NCI-H2171 treated with DMSO at 0.1 percent for 48 hours (cell line): ENCODE measurements around the gene MT1F.

Experiments used
- DNase-seq: peaks from one replicate; lab custom pipeline; 2025; lab: John Stamatoyannopoulos, UW

The MT1F gene

GRCh38 chr16:56625943-56626654 is 31.7 kb upstream of the MT1F start:
- no peak for DNase-seq

GRCh38 chr16:56626685-56627084 is 31.1 kb upstream of the MT1F start:
- DNase-seq: no peak

DNA sequence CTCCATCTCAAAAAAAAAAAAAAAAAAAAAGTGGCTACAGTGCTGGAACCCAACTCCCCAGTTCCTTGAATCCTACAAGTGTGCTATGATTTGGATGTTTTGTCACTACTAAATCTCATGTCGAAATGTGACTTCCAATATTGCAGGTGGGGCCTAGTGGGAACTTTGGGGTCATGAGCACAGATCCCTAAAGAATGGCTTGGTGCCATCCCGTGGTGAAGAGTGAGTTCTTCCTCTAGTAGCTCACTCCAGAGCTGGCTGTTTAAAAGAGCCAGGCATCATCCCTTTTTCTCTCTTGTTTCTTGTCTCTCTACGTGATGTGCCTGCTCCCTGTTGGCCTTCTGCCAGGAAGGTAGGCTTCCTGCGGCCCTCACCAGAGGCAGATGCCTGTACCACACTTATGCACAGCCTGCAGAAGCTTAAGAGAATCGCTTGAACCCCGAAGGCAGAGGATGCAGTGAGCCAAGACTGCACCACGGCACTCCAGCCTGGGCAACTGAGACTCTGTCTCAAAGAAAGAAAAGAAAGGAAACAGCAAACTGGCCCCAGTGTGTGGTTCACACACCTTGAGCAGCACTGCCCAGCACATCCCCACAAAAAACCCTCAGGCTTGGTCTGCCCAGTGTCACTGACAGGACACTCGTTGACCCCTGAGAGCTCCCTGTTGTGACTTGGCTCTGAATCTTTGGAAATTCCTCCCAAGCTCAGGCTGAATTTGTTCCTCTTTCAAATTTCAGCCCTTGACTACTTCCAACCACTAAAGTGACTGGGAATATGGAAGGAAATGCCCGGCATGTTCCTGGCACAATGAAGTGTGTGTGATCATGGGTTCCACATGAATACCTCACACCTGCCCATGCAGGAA is 29.0 kb upstream of the MT1F start:
- DNase-seq: no peak

DNA sequence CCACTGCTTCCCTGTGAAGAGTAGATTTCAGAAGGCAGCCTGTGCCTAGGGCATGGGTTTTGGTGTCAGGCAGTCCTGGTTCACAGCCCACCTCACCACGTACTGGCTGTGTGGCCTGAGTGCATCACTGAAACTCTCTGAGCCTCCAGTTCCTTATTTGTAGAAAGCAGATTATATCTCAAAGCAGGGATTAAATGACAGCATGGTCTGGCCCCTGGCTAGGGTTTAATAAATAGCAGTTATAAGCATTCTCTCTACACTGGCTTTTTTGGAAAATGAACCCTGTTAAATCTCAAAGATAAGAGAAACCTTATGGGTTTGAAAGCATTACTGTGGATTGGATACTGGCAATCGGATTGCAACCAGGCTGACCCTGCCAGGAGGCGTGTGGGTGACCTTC is 28.2 kb upstream of the MT1F start:
- DNase-seq: no peak

- no peak for DNase-seq
Observed at GRCh38 chr16:56630134-56630533, 27.6 kb upstream of the MT1F start.

GRCh38 chr16:56631197-56631596 is 26.6 kb upstream of the MT1F start:
- DNase-seq: no peak

DNA sequence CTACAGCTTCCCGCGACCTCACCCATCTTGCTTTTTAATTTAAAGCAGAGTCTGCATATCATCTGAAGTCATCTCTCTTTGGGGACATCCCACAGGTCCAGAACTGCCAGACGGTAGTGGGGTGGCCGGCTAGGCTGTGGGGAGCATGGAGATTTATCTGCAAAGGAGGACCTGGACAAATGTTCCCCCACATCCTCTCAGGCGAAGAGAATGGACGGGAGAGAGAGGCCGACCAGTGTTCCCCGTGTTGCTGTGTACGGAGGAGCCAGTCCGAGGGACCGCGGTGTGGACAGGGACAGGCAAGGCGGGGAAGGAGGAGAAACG is 26.0 kb upstream of the MT1F start:
- DNase-seq: no peak

DNA sequence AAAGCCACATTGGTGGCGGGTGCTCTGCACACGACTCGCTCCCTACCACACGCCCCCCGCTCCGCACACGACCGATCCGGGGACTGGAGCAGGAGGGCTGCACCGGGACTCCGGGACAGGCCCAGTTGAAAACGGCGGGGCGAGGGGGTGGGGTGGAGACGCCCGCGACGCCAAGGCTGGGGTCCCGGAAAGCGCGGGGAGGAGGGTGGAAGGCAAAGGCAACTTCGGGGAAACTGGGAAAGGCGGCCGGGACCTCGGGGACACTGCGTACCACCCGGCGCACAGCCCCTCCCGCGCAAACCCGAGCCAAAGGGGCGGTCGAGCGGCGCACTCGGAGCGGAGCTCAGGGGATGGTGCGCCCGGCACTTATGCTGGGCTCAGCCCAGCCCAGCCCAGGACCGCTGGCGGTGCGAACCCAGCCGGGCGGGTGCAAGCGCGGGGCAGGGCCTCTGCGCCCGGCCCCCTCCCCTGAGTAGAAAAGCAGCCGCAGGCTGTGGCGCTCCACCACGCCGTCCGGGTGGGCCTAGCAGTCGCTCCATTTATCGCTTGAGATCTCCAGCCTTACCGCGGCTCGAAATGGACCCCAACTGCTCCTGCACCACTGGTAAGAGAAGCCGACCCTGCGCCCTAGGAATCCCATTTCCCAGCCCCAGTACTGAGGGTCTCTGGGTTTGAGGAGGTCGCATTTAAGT is 25.5 kb upstream of the MT1F start, which contains the start of gene MT1M:
Gene MT1M (plus strand): TSS at position 504 of the 692 bp plus-strand sequence. CDS start 73 bp downstream, at position 577.
- DNase-seq: no peak

- DNase-seq: no peak
Observed at GRCh38 chr16:56632848-56633365, 24.9 kb upstream of the MT1F start.

DNA sequence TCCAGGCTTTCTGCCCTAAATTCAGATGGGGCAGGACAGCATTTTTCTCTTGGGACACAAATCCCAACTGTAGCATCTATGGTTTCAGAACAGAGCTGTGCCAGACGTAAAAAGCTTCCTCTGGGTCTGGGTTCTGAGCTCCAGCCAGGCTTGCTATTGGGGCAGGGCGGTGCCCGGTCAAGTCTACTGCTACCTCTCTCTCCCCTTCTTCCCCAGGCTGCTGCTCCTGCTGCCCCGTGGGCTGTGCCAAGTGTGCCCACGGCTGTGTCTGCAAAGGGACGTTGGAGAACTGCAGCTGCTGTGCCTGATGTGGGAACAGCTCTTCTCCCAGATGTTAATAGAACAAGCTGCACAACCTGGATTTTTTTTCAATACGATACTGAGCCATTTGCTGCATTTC is 24.2 kb upstream of the MT1F start:
- DNase-seq: no peak

GRCh38 chr16:56634715-56635440 is 22.9 kb upstream of the MT1F start:
- DNase-seq: no peak

DNA sequence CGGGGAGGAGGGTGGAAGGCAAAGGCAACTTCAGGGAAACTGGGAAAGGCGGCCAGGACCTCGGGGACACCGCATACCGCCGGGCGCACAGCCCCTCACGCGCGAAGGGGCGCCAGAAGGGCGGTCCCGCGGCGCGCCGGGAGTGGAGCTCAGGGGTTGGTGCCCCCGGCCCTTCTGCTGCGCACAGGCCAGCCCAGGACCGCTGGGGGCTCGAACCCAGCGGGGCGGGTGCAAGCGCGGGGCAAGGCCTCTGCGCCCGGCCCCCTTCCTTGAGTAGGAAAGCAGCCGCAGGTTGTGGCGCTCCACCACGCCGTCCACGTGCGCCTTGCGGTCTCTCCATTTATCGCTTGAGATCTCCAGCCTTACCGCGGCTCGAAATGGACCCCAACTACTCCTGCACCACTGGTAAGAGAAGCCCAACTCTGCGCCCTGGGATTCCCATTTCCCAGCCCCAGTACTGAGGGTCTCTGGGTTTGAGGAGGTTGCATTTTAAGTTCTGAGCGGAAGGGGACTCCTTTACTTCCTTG is 22.3 kb upstream of the MT1F start:
- DNase-seq: no peak

DNA sequence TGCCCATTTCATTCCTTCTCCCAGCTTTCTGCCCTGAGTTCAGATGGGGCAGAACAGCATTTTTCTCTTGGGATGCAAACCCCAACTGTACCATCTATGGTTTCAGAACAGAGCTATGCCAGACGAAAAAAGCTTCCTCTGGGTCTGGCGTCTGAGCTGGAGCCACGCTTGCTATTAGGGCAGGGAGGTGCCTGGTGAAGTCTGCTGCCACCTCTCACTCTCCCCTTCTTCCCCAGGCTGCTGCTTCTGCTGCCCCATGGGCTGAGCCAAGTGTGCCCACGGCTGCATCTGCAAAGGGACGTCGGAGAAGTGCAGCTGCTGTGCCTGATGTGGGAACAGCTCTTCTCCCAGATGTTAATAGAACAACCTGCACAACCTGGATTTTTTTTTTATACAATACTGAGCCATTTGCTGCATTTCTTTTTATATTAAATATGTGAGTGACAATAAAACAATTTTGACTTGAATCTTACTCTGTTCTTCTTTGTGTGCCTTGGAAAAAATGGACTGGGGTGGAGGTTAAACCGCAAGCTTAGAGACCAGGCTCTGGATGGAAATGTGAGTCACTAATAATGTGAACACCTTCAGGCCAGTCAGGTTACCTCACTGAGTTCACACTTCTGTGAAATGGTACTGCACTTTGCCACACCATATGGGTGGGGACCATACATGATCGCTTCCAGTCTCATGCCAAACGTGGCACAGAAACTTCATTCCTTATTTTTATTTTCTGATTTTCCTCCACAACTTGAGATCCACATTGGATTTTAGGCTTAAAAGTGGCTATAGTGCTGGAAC is 20.9 kb upstream of the MT1F start:
- DNase-seq: no peak

DNA sequence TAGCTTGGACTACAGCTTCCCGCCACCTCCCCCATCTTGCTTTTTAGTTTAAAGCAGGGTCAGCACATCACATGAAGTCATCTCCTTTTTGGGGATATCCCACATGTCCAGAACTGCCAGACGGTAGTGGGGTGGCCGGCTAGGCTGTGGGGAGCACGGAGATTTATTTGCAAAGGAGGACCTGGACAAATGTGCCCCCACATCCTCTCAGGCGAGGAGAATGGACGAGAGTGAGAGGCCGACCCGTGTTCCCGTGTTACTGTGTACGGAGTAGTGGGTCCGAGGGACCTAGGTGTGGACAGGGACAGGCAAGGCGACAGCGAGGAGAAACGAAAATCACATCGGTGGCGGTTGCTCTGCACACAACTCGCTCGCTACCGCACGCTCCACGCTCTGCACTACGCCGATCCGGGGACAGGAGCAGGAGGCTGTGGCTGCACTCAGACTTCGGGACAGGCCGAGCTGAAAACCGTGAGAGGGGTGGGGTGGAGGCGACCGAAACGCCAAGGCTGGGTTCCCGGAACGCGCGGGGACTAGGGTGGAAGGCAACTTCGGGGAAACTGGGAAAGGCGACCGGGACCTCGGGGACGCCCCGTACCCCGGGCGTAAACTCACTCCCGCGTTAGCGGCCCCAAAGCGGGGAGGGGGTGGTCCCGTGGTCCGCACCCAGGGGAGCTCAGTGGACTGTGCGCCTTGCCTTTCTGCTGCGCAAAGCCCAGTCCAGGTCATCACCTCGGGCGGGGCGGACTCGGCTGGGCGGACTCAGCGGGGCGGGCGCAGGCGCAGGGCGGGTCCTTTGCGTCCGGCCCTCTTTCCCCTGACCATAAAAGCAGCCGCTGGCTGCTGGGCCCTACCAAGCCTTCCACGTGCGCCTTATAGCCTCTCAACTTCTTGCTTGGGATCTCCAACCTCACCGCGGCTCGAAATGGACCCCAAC is 19.7 kb upstream of the MT1F start, which contains the start of gene MT1A:
Gene MT1A (plus strand): TSS at position 853 of the 937 bp plus-strand sequence. CDS start 73 bp downstream, at position 926.
- no peak for DNase-seq

DNA sequence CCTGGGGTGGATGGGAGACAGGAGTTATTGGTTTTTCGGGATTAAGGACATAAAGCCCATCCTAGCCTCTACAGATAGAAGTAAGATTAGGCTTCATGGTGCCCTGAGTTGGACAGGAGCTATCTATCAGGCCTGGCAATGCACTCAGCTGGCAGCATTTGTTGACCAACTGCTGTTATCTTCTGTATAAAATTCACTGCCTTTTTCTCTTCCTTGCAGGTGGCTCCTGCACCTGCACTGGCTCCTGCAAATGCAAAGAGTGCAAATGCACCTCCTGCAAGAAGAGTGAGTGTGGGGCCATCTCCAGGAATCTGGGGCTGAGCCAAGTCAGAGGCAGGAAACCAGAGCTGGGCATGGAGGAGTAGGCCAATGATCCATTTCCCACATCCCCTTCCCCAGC is 18.7 kb upstream of the MT1F start:
- no peak for DNase-seq

DNA sequence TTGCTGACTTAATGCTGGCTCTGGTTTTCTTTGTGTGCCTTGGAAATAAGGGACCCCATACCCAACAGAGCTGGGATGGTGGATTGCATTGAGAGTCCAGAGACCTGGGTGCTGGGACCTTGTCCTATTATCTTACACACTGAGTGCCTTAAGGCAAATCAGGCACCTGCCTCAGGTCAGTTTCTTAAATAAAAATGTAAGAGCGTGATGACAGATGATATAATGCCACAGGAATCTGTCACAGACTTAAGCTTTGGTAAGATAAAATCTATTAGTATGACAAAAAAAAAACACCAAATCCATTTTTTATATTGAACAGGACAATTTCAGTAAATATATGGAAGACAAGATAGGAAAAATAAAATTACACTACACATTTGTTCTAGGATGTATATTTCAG is 17.7 kb upstream of the MT1F start:
- DNase-seq: no peak

- no peak for DNase-seq
Observed at GRCh38 chr16:56641166-56641565, 16.6 kb upstream of the MT1F start.

DNA sequence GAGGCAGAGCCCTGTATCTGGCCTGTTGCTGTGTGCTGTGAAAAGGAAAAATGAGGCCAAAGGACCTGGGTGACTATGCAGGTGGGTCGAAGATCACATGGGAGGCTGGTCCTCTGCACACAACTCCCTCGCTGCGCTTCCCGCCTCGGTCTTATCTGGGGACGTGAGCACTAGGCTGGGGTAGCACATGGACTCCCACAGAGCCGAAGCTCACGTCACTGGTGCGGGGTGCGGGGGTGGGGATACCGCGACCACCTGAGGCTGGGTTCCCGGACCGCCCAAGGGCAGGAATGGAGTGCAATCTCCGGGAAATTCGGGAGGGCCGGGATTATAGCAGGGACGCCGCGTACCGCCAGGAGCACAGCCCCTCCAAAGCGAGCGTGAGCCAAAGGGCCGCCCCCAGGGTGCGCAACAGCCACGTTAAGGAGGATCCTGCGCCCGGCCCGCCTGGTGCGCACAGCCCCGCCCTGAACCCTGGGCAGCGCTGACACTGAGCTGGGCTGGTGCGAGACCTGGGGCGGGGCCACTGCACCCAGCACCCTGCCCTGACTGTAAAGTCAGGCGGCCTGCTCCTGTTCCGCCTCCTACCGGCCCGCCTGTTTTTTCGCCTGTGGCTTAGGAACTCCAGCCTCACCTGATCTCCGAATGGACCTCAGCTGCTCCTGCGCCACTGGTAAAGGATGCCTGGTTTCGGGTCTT is 14.5 kb upstream of the MT1F start:
- DNase-seq: no peak

DNA sequence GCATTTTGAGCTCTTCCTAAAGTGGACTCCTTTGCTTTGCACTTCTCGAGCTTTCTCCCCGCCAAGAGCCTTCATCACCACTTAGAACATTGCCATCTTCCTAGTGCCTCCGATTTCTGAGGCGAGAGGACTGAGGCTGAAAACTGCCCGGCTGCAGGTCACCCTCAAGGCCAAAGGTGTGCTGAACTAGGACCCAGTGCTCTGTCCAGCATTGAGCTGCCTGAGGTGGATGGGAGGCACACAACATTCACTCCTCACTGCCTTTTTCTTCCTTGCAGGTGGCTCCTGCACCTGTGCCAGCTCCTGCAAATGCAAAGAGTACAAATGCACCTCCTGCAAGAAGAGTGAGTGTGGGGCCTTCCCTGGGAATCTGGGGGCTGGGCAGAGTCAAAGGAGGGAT is 13.9 kb upstream of the MT1F start:
- no peak for DNase-seq
